ENCODE data around the gene ZFAND4.

Gene ZFAND4

GRCh38 chr10:45649296-45649695, 23.3 kb downstream of the ZFAND4 start:
- Histone ChIP-seq H3K4me3 (ENCODE audit: low read depth, low read length) (no peak overlapping the region), H3K4me1 (no peaks in the 10 kb centered on the region), H3K36me3 (no peaks in the 10 kb centered on the region), H3K9me3 (no peaks in the 10 kb centered on the region), H3K27me3 (no peaks in the 10 kb centered on the region)
- no peak for TF ChIP-seq CTCF (IDR thresholded peaks at IDR 0.05; ENCODE audit: low read depth, low read length)
- no peak for DNase-seq

GRCh38 chr10:45647118-45647517, 25.5 kb downstream of the ZFAND4 start:
- Histone ChIP-seq H3K27me3 (no peaks in the 10 kb centered on the region), H3K9me3 (no peaks in the 10 kb centered on the region), H3K4me1 (no peaks in the 10 kb centered on the region), H3K36me3 (no peaks in the 10 kb centered on the region), H3K4me3 (ENCODE audit: low read depth, low read length) (no peak overlapping the region)
- TF ChIP-seq CTCF (IDR thresholded peaks at IDR 0.05; ENCODE audit: low read depth, low read length), result no peak
- DNase-seq, result no peak

GRCh38 chr10:45646384-45647050, 26.1 kb downstream of the ZFAND4 start:
- Histone ChIP-seq H3K4me1 (peaks cover under 1% of the 10 kb centered on the region; the same call in 1 of the 2 replicates), H3K36me3 (no peaks in the 10 kb centered on the region), H3K27me3 (no peaks in the 10 kb centered on the region), H3K9me3 (no peaks in the 10 kb centered on the region), H3K4me3 (ENCODE audit: low read depth, low read length) (no peak overlapping the region)
- no peak for DNase-seq
- no peak for TF ChIP-seq CTCF (IDR thresholded peaks at IDR 0.05; ENCODE audit: low read depth, low read length)

- H3K36me3 ChIP-seq, result no peaks in the 10 kb centered on the region
- no peak for DNase-seq
- H3K4me1 ChIP-seq, result peaks cover 8% of the 10 kb centered on the region
- H3K4me3 ChIP-seq (ENCODE audit: low read depth, low read length), result no peak overlapping the region
- TF ChIP-seq CTCF (IDR thresholded peaks at IDR 0.05; ENCODE audit: low read depth, low read length), result no peak
- H3K27me3 ChIP-seq, result no peaks in the 10 kb centered on the region
- H3K9me3 ChIP-seq, result no peaks in the 10 kb centered on the region
Observed at GRCh38 chr10:45644527-45644926, 28.0 kb downstream of the ZFAND4 start.

- Histone ChIP-seq H3K27me3 (no peaks in the 10 kb centered on the region), H3K4me3 (ENCODE audit: low read depth, low read length) (no peak overlapping the region), H3K4me1 (peaks cover 8% of the 10 kb centered on the region), H3K36me3 (no peaks in the 10 kb centered on the region), H3K9me3 (no peaks in the 10 kb centered on the region)
- peak; percentile 48 for DNase-seq
- no peak for TF ChIP-seq CTCF (IDR thresholded peaks at IDR 0.05; ENCODE audit: low read depth, low read length)
Observed at GRCh38 chr10:45640941-45641340, 31.6 kb downstream of the ZFAND4 start.

GRCh38 chr10:45640049-45640448, 32.5 kb downstream of the ZFAND4 start:
- H3K36me3 ChIP-seq, result no peaks in the 10 kb centered on the region
- H3K4me3 ChIP-seq (ENCODE audit: low read depth, low read length), result no peak overlapping the region
- no peak for TF ChIP-seq CTCF (IDR thresholded peaks at IDR 0.05; ENCODE audit: low read depth, low read length)
- DNase-seq, result no peak
- H3K4me1 ChIP-seq, result peaks cover 8% of the 10 kb centered on the region
- H3K9me3 ChIP-seq, result no peaks in the 10 kb centered on the region
- H3K27me3 ChIP-seq, result no peaks in the 10 kb centered on the region

Measured in BE2C (cell line).